MM.1S (cell line): ENCODE results near the gene TTLL11.

Experiments
- DNase-seq: peaks from one replicate; pipeline ENCODE4 v3.0.0-alpha.2; 2015
- H2AFZ ChIP-seq: fragments of 300-600 bp; sonication (generic); 2 replicates; pipeline ENCODE4 v1.6.0; 2016; ENCODE audit warnings: antibody characterized with exemption, low read length
- H3F3A ChIP-seq: fragments of 300-600 bp; sonication (generic); 2 replicates; pipeline ENCODE4 v1.6.1; 2016; ENCODE audit warnings: mild to moderate bottlenecking, antibody characterized with exemption, low read length, moderate library complexity, mixed read lengths; ENCODE audit not compliant: insufficient read depth
- H3K27ac ChIP-seq: fragments of 300-600 bp; sonication (generic); 2 replicates; pipeline ENCODE4 v1.5.1; 2016; ENCODE audit warnings: mild to moderate bottlenecking, low read length
- H3K27me3 ChIP-seq: fragments of 300-600 bp; sonication (generic); replicated peaks from 2 replicates; pipeline ENCODE4 v1.6.0; 2016; ENCODE audit warnings: low read length; ENCODE audit not compliant: insufficient read depth
- H3K36me3 ChIP-seq: fragments of 300-600 bp; sonication (generic); replicated peaks from 2 replicates; pipeline ENCODE4 v1.6.1; 2016; ENCODE audit warnings: mild to moderate bottlenecking, low read length, mixed read lengths; ENCODE audit not compliant: insufficient read depth
- H3K4me1 ChIP-seq: fragments of 300-600 bp; sonication (generic); 2 replicates; pipeline ENCODE4 v1.6.1; 2016; ENCODE audit warnings: low read length, mixed read lengths
- H3K4me2 ChIP-seq: fragments of 300-600 bp; sonication (generic); 2 replicates; pipeline ENCODE4 v1.6.0; 2016; ENCODE audit warnings: low read depth, low read length
- H3K4me3 ChIP-seq: fragments of 300-600 bp; sonication (generic); 2 replicates; pipeline ENCODE4 v1.5.1; 2016; ENCODE audit warnings: low read length, mixed read lengths
- H3K79me2 ChIP-seq: fragments of 300-600 bp; sonication (generic); 2 replicates; pipeline ENCODE4 v1.6.1; 2016; ENCODE audit warnings: mixed run types, low read length, mixed read lengths
- H3K9ac ChIP-seq: fragments of 300-600 bp; sonication (generic); 2 replicates; pipeline ENCODE4 v1.6.1; 2016; ENCODE audit warnings: low read length, mixed read lengths
- H3K9me2 ChIP-seq: fragments of 300-600 bp; sonication (generic); replicated peaks from 2 replicates; pipeline ENCODE4 v1.6.1; 2016; ENCODE audit warnings: mild to moderate bottlenecking, low read length, mixed read lengths; ENCODE audit not compliant: insufficient read depth
- H3K9me3 ChIP-seq: fragments of 300-600 bp; sonication (generic); replicated peaks from 2 replicates; pipeline ENCODE4 v1.6.1; 2016; ENCODE audit warnings: mild to moderate bottlenecking, low read length, mixed read lengths; ENCODE audit not compliant: insufficient read depth
- H4K20me1 ChIP-seq: fragments of 300-600 bp; sonication (generic); 2 replicates; pipeline ENCODE4 v1.6.1; 2016; ENCODE audit warnings: mild to moderate bottlenecking, low read length, moderate library complexity, mixed read lengths; ENCODE audit not compliant: insufficient read depth
- EZH2 ChIP-seq: fragments of 300-600 bp; sonication (generic); optimal IDR thresholded peaks from 2 replicates; pipeline ENCODE3; 2017; ENCODE audit warnings: low read depth, mild to moderate bottlenecking, antibody characterized with exemption, low read length, mixed read lengths
- EZH2phosphoT487 ChIP-seq: fragments of 300-600 bp; sonication (generic); IDR thresholded peaks from 2 replicates; pipeline ENCODE4 v1.6.1; 2018; ENCODE audit warnings: antibody characterized with exemption, low read length
- TF ChIP-seq, protein P1 (sequence below): fragments of 300-600 bp; sonication (generic); IDR thresholded peaks from 2 replicates; pipeline ENCODE4 v1.5.1; 2016; ENCODE audit warnings: antibody characterized with exemption, low read length, mixed read lengths

The TTLL11 gene

DNA sequence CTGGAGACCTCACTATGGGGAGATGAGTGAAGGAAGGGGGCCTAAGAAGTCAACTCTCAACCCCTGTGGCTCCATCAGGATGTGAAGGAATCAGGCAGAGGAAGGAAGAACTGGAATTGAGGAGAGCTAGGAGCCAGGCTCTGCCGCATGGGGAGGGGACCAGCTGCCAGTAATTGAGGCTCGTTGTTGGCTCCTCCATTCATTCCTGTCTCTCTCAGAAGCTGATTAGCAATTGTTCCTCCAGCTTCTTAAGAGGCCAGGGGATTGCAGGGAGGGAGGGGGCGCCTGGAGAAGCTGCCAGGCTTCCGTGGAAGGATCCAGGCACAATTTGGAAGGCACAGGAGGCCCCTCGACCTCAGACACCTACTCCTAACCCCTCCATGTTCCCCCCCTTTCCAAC, 20.5 kb upstream of the TTLL11 start:
- peaks cover 4% of the 10 kb centered on the region; the same call in 1 of the 2 replicates for H3K27me3 ChIP-seq
- H3K9me3 ChIP-seq, result no peaks in the 10 kb centered on the region
- no peak for DNase-seq
- no peak overlapping the region for H2AFZ ChIP-seq
- no peaks in the 10 kb centered on the region for H3K36me3 ChIP-seq
- no peak overlapping the region for H3K4me3 ChIP-seq
- no peaks in the 10 kb centered on the region for H4K20me1 ChIP-seq
- H3K9me2 ChIP-seq, result no peaks in the 10 kb centered on the region
- TF ChIP-seq EZH2phosphoT487 (no peak), EZH2 (no peak)
- TF ChIP-seq, protein P1, sequence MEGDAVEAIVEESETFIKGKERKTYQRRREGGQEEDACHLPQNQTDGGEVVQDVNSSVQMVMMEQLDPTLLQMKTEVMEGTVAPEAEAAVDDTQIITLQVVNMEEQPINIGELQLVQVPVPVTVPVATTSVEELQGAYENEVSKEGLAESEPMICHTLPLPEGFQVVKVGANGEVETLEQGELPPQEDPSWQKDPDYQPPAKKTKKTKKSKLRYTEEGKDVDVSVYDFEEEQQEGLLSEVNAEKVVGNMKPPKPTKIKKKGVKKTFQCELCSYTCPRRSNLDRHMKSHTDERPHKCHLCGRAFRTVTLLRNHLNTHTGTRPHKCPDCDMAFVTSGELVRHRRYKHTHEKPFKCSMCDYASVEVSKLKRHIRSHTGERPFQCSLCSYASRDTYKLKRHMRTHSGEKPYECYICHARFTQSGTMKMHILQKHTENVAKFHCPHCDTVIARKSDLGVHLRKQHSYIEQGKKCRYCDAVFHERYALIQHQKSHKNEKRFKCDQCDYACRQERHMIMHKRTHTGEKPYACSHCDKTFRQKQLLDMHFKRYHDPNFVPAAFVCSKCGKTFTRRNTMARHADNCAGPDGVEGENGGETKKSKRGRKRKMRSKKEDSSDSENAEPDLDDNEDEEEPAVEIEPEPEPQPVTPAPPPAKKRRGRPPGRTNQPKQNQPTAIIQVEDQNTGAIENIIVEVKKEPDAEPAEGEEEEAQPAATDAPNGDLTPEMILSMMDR, result no peak
- H3K27ac ChIP-seq, result no peak overlapping the region
- no peak overlapping the region for H3K4me2 ChIP-seq
- no peaks in the 10 kb centered on the region for H3K79me2 ChIP-seq
- no peaks in the 10 kb centered on the region for H3F3A ChIP-seq
- H3K9ac ChIP-seq, result no peak overlapping the region
- no peaks in the 10 kb centered on the region for H3K4me1 ChIP-seq

DNA sequence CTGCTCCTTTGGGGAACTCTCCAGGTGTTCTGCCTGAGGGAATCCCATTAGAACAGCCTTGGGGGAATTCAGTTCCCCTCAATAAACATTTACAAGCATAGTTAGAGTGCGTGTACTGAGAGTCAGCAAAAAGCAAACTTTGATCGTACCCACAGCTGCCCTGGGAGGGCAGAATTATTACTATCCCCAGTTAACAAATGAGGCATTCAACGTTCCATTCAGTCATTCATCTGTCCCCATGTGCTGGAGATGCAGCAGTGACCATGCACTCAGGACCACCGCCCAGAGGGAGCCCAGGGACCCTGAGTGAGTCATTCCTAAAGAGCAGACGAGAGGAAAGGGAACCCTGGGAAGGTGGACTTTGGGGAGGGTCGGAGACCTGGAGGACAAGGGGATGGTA, 19.1 kb upstream of the TTLL11 start:
- H3K9me2 ChIP-seq, result no peaks in the 10 kb centered on the region
- no peak overlapping the region for H3K27ac ChIP-seq
- H3K4me3 ChIP-seq, result no peak overlapping the region
- no peak for DNase-seq
- no peaks in the 10 kb centered on the region for H3K36me3 ChIP-seq
- H2AFZ ChIP-seq, result no peak overlapping the region
- no peaks in the 10 kb centered on the region for H3K4me1 ChIP-seq
- no peaks in the 10 kb centered on the region for H3F3A ChIP-seq
- peaks cover 4% of the 10 kb centered on the region; the same call in 1 of the 2 replicates for H3K27me3 ChIP-seq
- H3K9me3 ChIP-seq, result no peaks in the 10 kb centered on the region
- H4K20me1 ChIP-seq, result no peaks in the 10 kb centered on the region
- no peak overlapping the region for H3K9ac ChIP-seq
- H3K79me2 ChIP-seq, result no peaks in the 10 kb centered on the region
- TF ChIP-seq EZH2 (no peak), EZH2phosphoT487 (no peak)
- TF ChIP-seq, protein P1, result no peak
- H3K4me2 ChIP-seq, result no peak overlapping the region

DNA sequence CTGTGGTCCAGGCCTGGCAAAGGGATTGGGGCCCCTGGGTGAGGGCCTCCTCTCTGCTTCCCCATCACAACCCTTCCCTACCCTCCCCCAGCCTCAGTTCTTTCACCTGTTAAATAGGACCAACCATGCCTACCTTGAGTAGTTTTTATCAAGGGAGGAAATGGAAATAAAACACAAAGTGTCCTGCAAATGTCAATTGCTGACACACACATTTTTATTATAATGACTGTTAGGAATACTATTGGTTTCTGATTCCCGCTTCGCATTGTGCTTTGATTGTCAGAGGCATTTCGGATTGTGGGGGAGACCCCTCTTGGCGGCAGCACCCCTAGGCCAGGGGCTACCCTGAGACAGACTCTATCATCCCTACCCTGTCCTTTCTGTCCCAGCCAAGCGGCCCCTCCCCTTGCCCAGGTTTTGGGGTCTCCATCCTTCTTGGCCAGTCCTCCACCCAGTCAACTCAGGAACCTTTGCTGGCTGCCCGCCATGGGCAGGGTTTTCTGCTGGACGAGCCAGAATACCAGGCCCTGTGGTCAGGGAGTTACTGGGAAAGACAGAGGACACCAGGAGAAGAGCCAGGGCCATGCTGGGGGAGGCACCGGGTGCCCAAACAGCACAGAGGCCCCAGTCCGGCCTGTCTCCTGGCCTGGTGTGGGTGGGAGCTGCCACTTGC, 18.4 kb upstream of the TTLL11 start:
- Histone ChIP-seq H3K27me3 (peaks cover 4% of the 10 kb centered on the region; the same call in 1 of the 2 replicates), H3K27ac (no peak overlapping the region), H3F3A (no peaks in the 10 kb centered on the region), H3K4me2 (no peak overlapping the region), H3K4me3 (no peak overlapping the region), H4K20me1 (no peaks in the 10 kb centered on the region), H2AFZ (no peak overlapping the region), H3K9ac (no peak overlapping the region), H3K36me3 (no peaks in the 10 kb centered on the region), H3K79me2 (no peaks in the 10 kb centered on the region), H3K9me3 (no peaks in the 10 kb centered on the region), H3K9me2 (no peaks in the 10 kb centered on the region), H3K4me1 (no peaks in the 10 kb centered on the region)
- TF ChIP-seq EZH2phosphoT487 (no peak), EZH2 (no peak)
- TF ChIP-seq, protein P1, result no peak
- DNase-seq, result no peak
